ENCODE measurements around the gene DCPS.

DNA sequence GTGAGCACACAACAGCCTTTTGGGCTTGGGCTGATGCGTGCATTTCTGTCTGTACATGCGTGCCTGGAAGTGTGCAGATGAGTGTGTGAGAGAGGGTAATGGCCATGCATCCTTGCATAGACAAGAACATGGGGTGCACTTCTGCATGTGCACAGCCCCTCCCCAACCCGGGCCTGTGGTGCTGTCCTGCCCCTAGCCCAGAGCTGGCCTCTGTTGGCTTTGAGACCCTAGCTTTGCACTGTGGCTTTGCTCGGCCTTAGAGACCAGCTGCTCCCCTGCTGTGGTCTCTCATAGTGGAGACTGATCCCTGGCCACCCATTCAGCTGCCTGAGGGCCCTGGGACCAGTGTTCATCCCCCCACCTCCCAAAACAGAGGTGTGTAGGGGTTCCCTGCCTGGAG, 77.0 kb downstream of the DCPS start:
- TF ChIP-seq, protein P1, sequence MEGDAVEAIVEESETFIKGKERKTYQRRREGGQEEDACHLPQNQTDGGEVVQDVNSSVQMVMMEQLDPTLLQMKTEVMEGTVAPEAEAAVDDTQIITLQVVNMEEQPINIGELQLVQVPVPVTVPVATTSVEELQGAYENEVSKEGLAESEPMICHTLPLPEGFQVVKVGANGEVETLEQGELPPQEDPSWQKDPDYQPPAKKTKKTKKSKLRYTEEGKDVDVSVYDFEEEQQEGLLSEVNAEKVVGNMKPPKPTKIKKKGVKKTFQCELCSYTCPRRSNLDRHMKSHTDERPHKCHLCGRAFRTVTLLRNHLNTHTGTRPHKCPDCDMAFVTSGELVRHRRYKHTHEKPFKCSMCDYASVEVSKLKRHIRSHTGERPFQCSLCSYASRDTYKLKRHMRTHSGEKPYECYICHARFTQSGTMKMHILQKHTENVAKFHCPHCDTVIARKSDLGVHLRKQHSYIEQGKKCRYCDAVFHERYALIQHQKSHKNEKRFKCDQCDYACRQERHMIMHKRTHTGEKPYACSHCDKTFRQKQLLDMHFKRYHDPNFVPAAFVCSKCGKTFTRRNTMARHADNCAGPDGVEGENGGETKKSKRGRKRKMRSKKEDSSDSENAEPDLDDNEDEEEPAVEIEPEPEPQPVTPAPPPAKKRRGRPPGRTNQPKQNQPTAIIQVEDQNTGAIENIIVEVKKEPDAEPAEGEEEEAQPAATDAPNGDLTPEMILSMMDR (conservative IDR thresholded peaks at IDR 0.05) = no peak
- TF ChIP-seq EZH2 (IDR thresholded peaks at IDR 0.05; ENCODE audit: low read depth) = no peak
